Stimulated activated CD8-positive, alpha-beta memory T cell treated with anti-CD3 and anti-CD28 coated beads, Interleukin-2, amount 100 ng/mL, for 1 hour (primary cell): ENCODE results near the gene BAIAP2L1.

Source experiments
- DNase-seq, 2 donors: peaks; one replicate each; pipeline ENCODE4 v3.0.0-alpha.2; 2020; ENCODE audit warnings: low read depth in 2 of 2

BAIAP2L1 gene

GRCh38 chr7:98359395-98359794 lies 41.5 kb downstream of the BAIAP2L1 start:
- DNase-seq = no peak

GRCh38 chr7:98358706-98359105 lies 42.2 kb downstream of the BAIAP2L1 start:
- DNase-seq = no peak

DNA sequence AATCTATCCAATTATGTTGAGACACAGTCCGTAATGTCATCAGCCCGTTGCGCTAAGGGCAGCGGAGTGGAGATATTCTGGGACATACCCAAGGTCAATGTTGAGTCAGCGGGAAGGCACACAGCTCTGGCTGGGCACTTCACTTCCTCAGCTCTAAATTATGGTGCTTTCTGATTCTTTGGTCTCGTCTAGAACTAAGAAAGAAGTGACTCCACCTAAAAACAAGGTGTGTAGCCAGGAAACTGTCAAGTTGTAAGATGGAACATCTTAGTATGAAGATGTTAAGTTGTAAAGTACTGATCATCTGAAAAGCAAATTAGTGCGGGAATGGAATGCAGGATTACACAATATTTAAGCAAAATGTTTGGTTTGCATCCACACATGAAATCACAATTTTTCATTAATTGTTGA lies 43.1 kb downstream of the BAIAP2L1 start:
- no peak for DNase-seq

GRCh38 chr7:98355250-98355538 lies 45.7 kb downstream of the BAIAP2L1 start:
- DNase-seq = no peak

DNA sequence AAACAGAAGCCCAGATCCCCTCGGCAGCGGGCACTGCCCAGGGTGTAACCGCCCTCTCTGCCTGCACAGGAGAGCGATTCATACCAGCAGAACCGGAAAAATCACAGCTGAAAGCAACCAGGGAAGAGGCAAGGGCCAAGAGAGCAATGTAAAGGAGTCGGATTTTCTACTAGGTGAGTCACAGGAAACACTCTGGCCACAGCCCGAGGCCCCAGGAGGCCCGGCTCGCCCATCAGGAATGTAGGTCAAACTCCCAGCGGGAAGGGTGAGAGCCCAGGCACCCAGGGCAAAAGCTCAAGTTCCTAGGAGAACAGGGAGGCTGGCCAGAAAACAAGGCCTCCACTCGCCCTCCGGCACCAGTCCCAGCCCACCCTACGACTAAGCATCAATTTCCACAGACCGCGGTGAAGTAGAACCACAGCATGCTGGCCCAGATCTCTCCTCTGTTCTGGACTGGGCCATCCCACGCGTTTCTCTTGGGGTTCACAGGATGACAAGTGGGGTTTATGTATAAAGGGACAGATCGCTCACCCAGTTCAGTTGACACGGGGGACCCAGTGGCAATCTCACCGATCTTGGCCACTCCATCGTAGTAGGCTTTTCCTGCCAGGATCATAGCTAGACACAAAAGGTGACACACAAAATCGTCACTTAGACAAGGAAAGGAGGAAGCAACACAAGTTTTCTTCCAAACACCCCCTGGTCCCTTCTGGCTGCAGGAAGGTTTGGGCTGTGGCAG lies 46.2 kb downstream of the BAIAP2L1 start:
- DNase-seq = no peak

DNA sequence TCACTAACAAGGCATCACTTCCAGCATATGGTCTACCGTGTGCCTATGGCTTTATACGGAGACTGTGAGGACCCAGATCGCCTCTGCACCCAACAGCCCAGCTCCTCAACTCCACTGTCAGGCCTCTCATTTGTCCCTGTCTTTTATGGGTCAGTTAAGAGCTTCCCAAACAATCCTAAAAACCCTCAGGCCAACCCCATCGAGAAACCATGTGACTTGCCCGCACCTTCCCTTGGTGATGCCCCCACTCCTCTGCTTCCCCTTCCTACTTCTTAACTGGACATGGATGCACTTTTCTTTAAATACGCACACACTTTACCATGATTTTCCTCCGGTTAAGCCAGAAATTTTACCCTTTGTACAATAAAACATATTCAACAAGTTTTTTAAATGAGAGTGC lies 46.8 kb downstream of the BAIAP2L1 start:
- DNase-seq = no peak

GRCh38 chr7:98352621-98353020 lies 48.3 kb downstream of the BAIAP2L1 start:
- DNase-seq = no peak

DNA sequence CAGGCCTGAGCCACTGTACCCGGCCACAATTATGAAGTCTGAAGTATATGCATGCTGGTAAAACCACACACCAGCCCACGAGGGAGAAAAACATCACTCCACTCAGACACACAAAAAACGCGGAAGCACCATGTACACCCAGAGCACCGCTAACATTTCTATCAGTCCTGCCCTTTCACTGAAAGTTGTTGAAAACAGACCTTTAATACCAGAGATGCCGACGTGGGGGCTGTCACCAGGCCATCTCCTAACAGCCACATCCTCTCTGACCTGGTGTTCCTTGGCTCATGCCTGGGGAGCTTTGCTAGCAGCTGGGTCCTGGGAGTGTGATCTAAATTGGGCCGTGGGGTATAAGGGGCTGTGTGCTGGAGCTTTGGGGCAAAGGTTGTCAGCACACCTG lies 49.8 kb downstream of the BAIAP2L1 start:
- no peak for DNase-seq

GRCh38 chr7:98348726-98349474 lies 52.0 kb downstream of the BAIAP2L1 start:
- DNase-seq = no peak

- DNase-seq = no peak
Measured at GRCh38 chr7:98346515-98347069, 54.3 kb downstream of the BAIAP2L1 start.

GRCh38 chr7:98341106-98341505 lies 59.8 kb downstream of the BAIAP2L1 start:
- no peak for DNase-seq

DNA sequence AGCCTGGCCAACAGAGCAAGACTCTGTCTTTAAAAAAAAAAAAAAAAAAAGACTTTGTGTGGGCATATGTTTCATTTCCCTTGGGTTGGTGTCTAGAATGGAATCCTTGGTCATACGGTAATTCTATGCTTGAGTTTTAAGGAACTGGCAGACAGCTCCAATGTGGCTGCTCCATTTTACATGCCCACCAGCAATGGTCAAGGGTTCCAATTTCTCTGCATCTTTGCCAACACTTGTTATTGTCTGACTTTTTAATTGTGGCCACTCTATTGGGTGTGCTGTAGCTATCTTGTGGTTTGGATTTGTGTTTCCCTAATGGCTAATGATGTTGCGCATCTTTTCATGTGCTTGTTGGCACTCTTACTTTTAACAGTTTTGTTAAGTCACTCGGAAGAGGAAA lies 61.8 kb downstream of the BAIAP2L1 start:
- DNase-seq = no peak

DNA sequence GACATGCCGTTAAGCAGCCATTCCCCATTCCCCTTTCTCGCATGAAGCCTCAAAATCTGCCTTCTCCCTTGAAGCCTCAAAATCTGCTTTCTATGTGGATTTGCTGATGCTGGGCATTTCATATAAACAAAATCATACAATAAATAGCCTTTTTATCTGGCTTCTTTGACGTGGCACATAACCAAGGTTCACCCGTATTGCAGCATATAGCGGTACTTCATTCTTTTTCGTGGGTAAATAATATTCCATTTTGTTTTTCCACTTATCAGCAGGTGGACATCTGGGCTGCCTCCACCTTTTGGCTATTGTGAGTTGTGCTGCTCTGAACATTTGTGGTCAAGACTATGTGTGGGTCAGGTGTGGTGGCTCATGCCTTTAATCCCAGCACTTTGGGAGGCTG lies 62.4 kb downstream of the BAIAP2L1 start:
- no peak for DNase-seq

GRCh38 chr7:98335411-98335977 lies 65.4 kb downstream of the BAIAP2L1 start:
- no peak for DNase-seq

- DNase-seq = no peak
Measured at GRCh38 chr7:98334081-98334480, 66.8 kb downstream of the BAIAP2L1 start.

- no peak for DNase-seq
Measured at GRCh38 chr7:98330926-98331529, 69.9 kb downstream of the BAIAP2L1 start.

DNA sequence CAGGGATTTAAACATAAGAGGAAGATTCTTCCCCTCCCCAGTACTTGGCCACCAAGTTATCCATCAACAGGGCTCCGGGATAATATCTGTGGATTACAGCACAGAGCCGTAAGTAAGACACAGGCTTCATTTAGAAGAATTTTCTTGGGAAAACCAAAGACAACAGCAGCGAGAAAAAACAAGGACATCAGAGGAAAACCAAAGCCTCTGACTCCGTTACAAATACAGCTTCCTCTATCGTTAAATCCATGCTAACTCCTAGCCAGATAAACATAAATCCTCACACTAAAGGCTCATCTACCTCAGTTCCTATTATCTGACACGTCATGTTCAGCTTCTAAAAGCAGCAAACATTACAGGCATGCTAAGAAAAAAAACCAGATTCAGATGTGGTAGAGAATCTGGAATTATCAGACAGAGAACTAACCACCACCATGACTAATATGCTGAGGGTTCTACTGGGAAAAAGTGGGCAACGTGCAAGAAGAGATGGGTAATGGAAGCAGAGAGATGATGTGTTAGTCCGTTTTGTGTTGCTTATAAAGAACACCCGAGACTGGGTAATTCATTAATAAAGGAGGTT lies 71.0 kb downstream of the BAIAP2L1 start:
- no peak for DNase-seq

- no peak for DNase-seq
Measured at GRCh38 chr7:98329100-98329790, 71.6 kb downstream of the BAIAP2L1 start.

- DNase-seq = no peak
Measured at GRCh38 chr7:98324782-98325181, 76.1 kb downstream of the BAIAP2L1 start.

- no peak for DNase-seq
Measured at GRCh38 chr7:98323597-98324322, 77.1 kb downstream of the BAIAP2L1 start.
